Smooth muscle cell of the coronary artery (primary cell): Measurements from ENCODE around the gene AGAP4. TPM values are rescaled to one million over a fixed set of nuclear protein-coding genes. Genes with fewer than 3 reads are reported as not detected.

Experiments used
- total RNA-seq: library from RNA; depleted of rRNA; stranded (reverse); fragments of >200 nt; gene quantifications from 2 replicates; pipeline ENCODE4 v1.2.3, GENCODE V29; 2014; ENCODE audit warnings: low replicate concordance

AGAP4 gene
- 2.0 and 2.5 TPM in 2 replicates for total RNA-seq

DNA sequence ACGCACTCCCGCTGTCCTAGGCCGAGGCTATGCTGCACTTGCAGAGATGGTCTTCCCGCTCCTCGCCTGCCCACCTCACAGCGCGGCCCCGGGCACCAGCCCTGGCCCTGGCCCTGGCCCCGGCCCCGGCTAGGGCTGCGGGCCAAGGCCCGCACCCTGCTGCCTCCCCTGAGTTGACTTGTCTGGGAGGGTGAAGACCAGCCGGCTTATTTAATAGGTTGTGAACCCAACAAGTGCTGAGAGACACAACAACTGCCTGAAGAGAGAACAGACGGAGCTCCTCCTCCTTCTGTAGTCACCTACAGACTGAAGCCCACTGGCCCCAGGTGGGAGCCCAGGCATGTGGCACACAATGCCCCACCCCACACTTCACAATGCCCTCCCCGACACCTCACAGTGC, at the start of gene AGAP4:
AGAP4 (minus strand) TSS at position 101 of the 400 bp plus-strand sequence. CDS start 153 bp downstream, outside the sequence.

Other genes starting within 250 kb of the AGAP4 start
- 4.0 and 4.4 TPM in 2 replicates for gene ZFAND4, start 174.7 kb downstream of the AGAP4 start, total RNA-seq
- gene WASHC2C, start 120.2 kb downstream of the AGAP4 start, total RNA-seq: 35.6 and 137 TPM in 2 replicates
- gene TIMM23, start 125.0 kb upstream of the AGAP4 start, total RNA-seq: 47.7 and 89.3 TPM in 2 replicates
- gene NCOA4, start 183.1 kb upstream of the AGAP4 start, total RNA-seq: 109 and 149 TPM in 2 replicates
- not detected in 2 replicates for gene MSMB, start 198.8 kb upstream of the AGAP4 start, total RNA-seq